ENCODE data around the gene BRD8. TPM values are rescaled to one million over a fixed set of nuclear protein-coding genes. Genes with fewer than 3 reads are reported as not detected.

BRD8 gene, protein sequence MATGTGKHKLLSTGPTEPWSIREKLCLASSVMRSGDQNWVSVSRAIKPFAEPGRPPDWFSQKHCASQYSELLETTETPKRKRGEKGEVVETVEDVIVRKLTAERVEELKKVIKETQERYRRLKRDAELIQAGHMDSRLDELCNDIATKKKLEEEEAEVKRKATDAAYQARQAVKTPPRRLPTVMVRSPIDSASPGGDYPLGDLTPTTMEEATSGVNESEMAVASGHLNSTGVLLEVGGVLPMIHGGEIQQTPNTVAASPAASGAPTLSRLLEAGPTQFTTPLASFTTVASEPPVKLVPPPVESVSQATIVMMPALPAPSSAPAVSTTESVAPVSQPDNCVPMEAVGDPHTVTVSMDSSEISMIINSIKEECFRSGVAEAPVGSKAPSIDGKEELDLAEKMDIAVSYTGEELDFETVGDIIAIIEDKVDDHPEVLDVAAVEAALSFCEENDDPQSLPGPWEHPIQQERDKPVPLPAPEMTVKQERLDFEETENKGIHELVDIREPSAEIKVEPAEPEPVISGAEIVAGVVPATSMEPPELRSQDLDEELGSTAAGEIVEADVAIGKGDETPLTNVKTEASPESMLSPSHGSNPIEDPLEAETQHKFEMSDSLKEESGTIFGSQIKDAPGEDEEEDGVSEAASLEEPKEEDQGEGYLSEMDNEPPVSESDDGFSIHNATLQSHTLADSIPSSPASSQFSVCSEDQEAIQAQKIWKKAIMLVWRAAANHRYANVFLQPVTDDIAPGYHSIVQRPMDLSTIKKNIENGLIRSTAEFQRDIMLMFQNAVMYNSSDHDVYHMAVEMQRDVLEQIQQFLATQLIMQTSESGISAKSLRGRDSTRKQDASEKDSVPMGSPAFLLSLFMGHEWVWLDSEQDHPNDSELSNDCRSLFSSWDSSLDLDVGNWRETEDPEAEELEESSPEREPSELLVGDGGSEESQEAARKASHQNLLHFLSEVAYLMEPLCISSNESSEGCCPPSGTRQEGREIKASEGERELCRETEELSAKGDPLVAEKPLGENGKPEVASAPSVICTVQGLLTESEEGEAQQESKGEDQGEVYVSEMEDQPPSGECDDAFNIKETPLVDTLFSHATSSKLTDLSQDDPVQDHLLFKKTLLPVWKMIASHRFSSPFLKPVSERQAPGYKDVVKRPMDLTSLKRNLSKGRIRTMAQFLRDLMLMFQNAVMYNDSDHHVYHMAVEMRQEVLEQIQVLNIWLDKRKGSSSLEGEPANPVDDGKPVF
- polyA plus RNA-seq (2012; rRNA removed): 46.2 and 64.4 TPM in 2 replicates
- polyA plus RNA-seq (2012; cell fraction: cytosol; rRNA removed): 39.7 and 41.2 TPM in 2 replicates
- polyA plus RNA-seq (2012; cell fraction: nucleus; rRNA removed): 74.6 and 144 TPM in 2 replicates

DNA sequence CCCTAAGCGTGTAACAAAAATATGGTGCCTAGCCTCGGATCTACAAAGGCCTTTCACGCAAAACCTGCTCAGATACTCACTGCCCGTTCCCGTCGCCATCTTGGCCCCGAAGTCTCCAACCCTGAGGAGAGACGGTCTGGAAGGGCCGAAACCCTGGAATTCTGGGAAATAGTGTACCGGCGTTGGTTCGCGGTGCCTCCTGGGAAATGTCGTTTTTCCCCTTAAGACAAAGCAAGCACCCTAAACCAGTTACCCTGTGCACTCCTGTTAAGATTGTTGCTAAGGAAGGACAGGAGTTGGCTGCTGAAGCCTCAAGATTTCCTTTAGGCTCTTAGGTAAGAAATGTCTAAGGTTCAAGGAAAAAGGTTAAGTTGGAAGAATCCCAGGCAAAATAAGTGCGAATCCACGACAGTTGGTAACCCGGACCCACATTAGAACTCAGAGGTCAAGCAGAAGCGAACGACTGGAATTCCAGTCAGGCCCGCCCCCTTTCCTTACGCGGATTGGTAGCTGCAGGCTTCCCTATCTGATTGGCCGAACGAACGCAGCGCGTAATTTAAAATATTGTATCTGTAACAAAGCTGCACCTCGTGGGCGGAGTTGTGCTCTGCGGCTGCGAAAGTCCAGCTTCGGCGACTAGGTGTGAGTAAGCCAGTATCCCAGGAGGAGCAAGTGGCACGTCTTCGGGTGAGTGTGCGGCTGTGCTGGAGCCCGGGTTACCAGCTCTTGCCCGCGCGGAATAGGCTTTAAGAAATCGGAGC, at the start of gene BRD8, which contains the start of gene KIF20A:
Gene BRD8, minus strand, starts transcription at position 115 of the 761 bp plus-strand sequence. Its CDS starts 16 bp downstream, at position 99.
Gene KIF20A, plus strand, starts transcription at position 597 of the 761 bp plus-strand sequence. CDS start 569 bp downstream, outside the sequence.
- Histone ChIP-seq H3K9me2 (no peaks in the 10 kb centered on the region), H3K9ac (peak within 1 kb of the TSS; percentile 94), H2AFZ (ENCODE audit: low read depth) (peak within 1 kb of the TSS; percentile 94), H3K4me3 (ENCODE audit: low read depth in 2 of 2, low read length in 1 of 2) (peak within 1 kb of the TSS; percentile 81 to 90), H3K79me2 (ENCODE audit: insufficient read depth) (peaks cover 77% of the 10 kb centered on the region), H4K20me1 (ENCODE audit: insufficient read depth) (peaks cover 6% of the 10 kb centered on the region; the same call in 1 of the 2 replicates), H3K4me1 (ENCODE audit: control insufficient read depth in 1 of 2, insufficient read depth in 2 of 2, low read depth in 1 of 2, low read length in 1 of 2) (peaks cover 0 to 13% of the 10 kb centered on the region in 2 experiments; a peak in 2 of 4 replicates), H3F3A (replicated peaks; ENCODE audit: insufficient read depth) (peaks cover 9% of the 10 kb centered on the region), H3K9me3 (no peaks in the 10 kb centered on the region), H3K36me3 (replicated peaks in 1 of 2; ENCODE audit: control insufficient read depth in 1 of 2, insufficient read depth in 2 of 2, low read length in 1 of 2) (peaks cover 26 to 40% of the 10 kb centered on the region in 2 experiments), H3K27ac (ENCODE audit: low read depth in 2 of 2, low read length in 1 of 2) (peak within 1 kb of the TSS; percentile 86 to 97), H3K27me3 (ENCODE audit: insufficient read depth) (no peaks in the 10 kb centered on the region), H3K4me2 (peak within 1 kb of the TSS; percentile 95)
- POLR2A ChIA-PET: interaction anchor here (0.8 to 1.2 kb wide), 3 partner anchors 63 to 174 kb away, joined by 3 to 4 read pairs (median 3); partner anchors contain the start of gene KDM3B
- peak; percentile 87 for DNase-seq
- WGBS (ENCODE audit: low lambda C conversion rate): under 1% methylated on average over 29 of the region's 41 CpGs
- CTCF ChIA-PET: interaction anchor here (0.9 to 2.6 kb wide), 19 partner anchors 9 to 348 kb away, joined by 3 to 13 read pairs (median 5); partner anchors contain the start of genes GFRA3 and KDM3B
- TF ChIP-seq, protein P1, sequence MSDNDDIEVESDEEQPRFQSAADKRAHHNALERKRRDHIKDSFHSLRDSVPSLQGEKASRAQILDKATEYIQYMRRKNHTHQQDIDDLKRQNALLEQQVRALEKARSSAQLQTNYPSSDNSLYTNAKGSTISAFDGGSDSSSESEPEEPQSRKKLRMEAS (IDR thresholded peaks at IDR 0.05; ENCODE audit: low read depth): peak; percentile 99
- TF ChIP-seq, protein P2, sequence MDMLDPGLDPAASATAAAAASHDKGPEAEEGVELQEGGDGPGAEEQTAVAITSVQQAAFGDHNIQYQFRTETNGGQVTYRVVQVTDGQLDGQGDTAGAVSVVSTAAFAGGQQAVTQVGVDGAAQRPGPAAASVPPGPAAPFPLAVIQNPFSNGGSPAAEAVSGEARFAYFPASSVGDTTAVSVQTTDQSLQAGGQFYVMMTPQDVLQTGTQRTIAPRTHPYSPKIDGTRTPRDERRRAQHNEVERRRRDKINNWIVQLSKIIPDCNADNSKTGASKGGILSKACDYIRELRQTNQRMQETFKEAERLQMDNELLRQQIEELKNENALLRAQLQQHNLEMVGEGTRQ (IDR thresholded peaks at IDR 0.05; ENCODE audit: borderline replicate concordance, low read depth, low read length): no peak
- no peak for TF ChIP-seq FOSL2 (IDR thresholded peaks at IDR 0.05; ENCODE audit: borderline replicate concordance, low read depth)
- no peak for TF ChIP-seq TEAD4 (IDR thresholded peaks at IDR 0.05; ENCODE audit: borderline replicate concordance, insufficient read depth)
- TF ChIP-seq, protein P3, sequence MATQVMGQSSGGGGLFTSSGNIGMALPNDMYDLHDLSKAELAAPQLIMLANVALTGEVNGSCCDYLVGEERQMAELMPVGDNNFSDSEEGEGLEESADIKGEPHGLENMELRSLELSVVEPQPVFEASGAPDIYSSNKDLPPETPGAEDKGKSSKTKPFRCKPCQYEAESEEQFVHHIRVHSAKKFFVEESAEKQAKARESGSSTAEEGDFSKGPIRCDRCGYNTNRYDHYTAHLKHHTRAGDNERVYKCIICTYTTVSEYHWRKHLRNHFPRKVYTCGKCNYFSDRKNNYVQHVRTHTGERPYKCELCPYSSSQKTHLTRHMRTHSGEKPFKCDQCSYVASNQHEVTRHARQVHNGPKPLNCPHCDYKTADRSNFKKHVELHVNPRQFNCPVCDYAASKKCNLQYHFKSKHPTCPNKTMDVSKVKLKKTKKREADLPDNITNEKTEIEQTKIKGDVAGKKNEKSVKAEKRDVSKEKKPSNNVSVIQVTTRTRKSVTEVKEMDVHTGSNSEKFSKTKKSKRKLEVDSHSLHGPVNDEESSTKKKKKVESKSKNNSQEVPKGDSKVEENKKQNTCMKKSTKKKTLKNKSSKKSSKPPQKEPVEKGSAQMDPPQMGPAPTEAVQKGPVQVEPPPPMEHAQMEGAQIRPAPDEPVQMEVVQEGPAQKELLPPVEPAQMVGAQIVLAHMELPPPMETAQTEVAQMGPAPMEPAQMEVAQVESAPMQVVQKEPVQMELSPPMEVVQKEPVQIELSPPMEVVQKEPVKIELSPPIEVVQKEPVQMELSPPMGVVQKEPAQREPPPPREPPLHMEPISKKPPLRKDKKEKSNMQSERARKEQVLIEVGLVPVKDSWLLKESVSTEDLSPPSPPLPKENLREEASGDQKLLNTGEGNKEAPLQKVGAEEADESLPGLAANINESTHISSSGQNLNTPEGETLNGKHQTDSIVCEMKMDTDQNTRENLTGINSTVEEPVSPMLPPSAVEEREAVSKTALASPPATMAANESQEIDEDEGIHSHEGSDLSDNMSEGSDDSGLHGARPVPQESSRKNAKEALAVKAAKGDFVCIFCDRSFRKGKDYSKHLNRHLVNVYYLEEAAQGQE (IDR thresholded peaks at IDR 0.05; ENCODE audit: low read depth, low read length): 0 out of 2 replicates have a peak, but pooled peaks have one; percentile 52
- TF ChIP-seq SIN3A (IDR thresholded peaks at IDR 0.05; ENCODE audit: borderline replicate concordance, low read depth, low read length): peak; percentile 100
- peak; percentile 66; the same call in 1 of the 2 replicates for TF ChIP-seq RFX5 (IDR thresholded peaks at IDR 0.05; ENCODE audit: low read length)
- TF ChIP-seq POLR2AphosphoS5 (IDR thresholded peaks at IDR 0.05; ENCODE audit: low read depth, low read length): peak; percentile 98
- TF ChIP-seq, protein P4, sequence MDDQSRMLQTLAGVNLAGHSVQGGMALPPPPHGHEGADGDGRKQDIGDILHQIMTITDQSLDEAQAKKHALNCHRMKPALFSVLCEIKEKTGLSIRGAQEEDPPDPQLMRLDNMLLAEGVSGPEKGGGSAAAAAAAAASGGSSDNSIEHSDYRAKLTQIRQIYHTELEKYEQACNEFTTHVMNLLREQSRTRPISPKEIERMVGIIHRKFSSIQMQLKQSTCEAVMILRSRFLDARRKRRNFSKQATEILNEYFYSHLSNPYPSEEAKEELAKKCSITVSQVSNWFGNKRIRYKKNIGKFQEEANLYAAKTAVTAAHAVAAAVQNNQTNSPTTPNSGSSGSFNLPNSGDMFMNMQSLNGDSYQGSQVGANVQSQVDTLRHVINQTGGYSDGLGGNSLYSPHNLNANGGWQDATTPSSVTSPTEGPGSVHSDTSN (IDR thresholded peaks at IDR 0.05): 0 out of 2 replicates have a peak, but pooled peaks have one; percentile 3
- TF ChIP-seq MEF2A (IDR thresholded peaks at IDR 0.05; ENCODE audit: borderline replicate concordance, low read depth): no peak
- TF ChIP-seq, protein P5, sequence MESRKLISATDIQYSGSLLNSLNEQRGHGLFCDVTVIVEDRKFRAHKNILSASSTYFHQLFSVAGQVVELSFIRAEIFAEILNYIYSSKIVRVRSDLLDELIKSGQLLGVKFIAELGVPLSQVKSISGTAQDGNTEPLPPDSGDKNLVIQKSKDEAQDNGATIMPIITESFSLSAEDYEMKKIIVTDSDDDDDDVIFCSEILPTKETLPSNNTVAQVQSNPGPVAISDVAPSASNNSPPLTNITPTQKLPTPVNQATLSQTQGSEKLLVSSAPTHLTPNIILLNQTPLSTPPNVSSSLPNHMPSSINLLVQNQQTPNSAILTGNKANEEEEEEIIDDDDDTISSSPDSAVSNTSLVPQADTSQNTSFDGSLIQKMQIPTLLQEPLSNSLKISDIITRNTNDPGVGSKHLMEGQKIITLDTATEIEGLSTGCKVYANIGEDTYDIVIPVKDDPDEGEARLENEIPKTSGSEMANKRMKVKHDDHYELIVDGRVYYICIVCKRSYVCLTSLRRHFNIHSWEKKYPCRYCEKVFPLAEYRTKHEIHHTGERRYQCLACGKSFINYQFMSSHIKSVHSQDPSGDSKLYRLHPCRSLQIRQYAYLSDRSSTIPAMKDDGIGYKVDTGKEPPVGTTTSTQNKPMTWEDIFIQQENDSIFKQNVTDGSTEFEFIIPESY (IDR thresholded peaks at IDR 0.05; ENCODE audit: borderline replicate concordance, low read depth): no peak
- TF ChIP-seq GATA2 (CRISPR knock-in tag; IDR thresholded peaks at IDR 0.05): no peak
- TF ChIP-seq EP300 (IDR thresholded peaks at IDR 0.05; ENCODE audit: borderline replicate concordance in 1 of 2, low read depth in 1 of 2, low read length in 1 of 2): peak in 1 of 2 experiments; percentile 19; a peak in 1 of 4 replicates
- TF ChIP-seq EZH2phosphoT487 (IDR thresholded peaks at IDR 0.05; ENCODE audit: borderline replicate concordance, low read depth): no peak
- peak; percentile 95 for TF ChIP-seq YY1 (IDR thresholded peaks at IDR 0.05; ENCODE audit: low read depth)
- no peak for TF ChIP-seq JUND (IDR thresholded peaks at IDR 0.05)
